RWPE1 (cell line): ENCODE measurements around the gene CLRN1.

Source experiments
- CTCF ChIA-PET: fragments of 350-600 bp; sonication (Branson Sonifier 250); formaldehyde crosslinking; extraction: SDS; loops from one replicate; lab custom pipeline; 2021; lab: Yijun Ruan, JAX
- POLR2A ChIA-PET: fragments of 400-600 bp; formaldehyde crosslinking; extraction: SDS; loops from one replicate; lab custom pipeline; 2020; ENCODE audit warnings: antibody characterized with exemption; ENCODE audit not compliant: low non-redundant PET; lab: Yijun Ruan, JAX
- DNase-seq: peaks from one replicate; pipeline ENCODE4 v3.0.0; 2012; ENCODE audit warnings: low spot score
- H3K27ac ChIP-seq: fragments of 450-650 bp; 2 replicates; pipeline ENCODE4 v1.5.1; 2017
- CTCF ChIP-seq: fragments of 450-650 bp; conservative IDR thresholded peaks from 2 replicates; pipeline ENCODE4 v1.5.1; 2017; ENCODE audit warnings: low read depth, mild to moderate bottlenecking

Gene CLRN1

GRCh38 chr3:150972366-150973071 lies at the start of gene CLRN1:
Gene CLRN1 (minus strand): TSS chr3:150972727. CDS start chr3:150972708, 19 bp downstream.
- H3K27ac ChIP-seq, result no peak within 1 kb of the TSS
- no peak for DNase-seq
- POLR2A ChIA-PET, result no interaction called here
- CTCF ChIA-PET, result no interaction called here
- TF ChIP-seq CTCF, result no peak

- no peak overlapping the region for H3K27ac ChIP-seq
- no peak for TF ChIP-seq CTCF
- ChIA-PET CTCF (interaction anchor here (0.9 kb wide), 1 partner anchor 69 kb away, joined by 3 read pairs; the partner anchor contains the start of gene MED12L), POLR2A (no interaction called here)
- DNase-seq, result no peak
Measured at GRCh38 chr3:151016478-151016795, 43.9 kb upstream of the CLRN1 start.

- ChIA-PET POLR2A (no interaction called here), CTCF (interaction anchor here (0.6 to 0.9 kb wide), 2 partner anchors 70 to 1049 kb away, joined by 3 read pairs; partner anchors contain the start of gene MED12L)
- H3K27ac ChIP-seq, result no peak overlapping the region
Measured at GRCh38 chr3:151015767-151016477, 43.4 kb upstream of the CLRN1 start.

GRCh38 chr3:151015181-151015580 lies 42.7 kb upstream of the CLRN1 start:
- no peak for TF ChIP-seq CTCF
- H3K27ac ChIP-seq, result no peak overlapping the region
- DNase-seq, result no peak
- CTCF ChIA-PET, result interaction anchor here (0.5 to 0.6 kb wide), 2 partner anchors 1049 to 1838 kb away, joined by 3 read pairs; no protein-coding TSS in a partner anchor
- POLR2A ChIA-PET, result no interaction called here

More at GRCh38 chr3:151015767-151016477, 43.4 kb upstream of the CLRN1 start:
- no peak for TF ChIP-seq CTCF
- no peak for DNase-seq

GRCh38 chr3:151014501-151015018 lies 42.0 kb upstream of the CLRN1 start:
- ChIA-PET POLR2A (no interaction called here), CTCF (no interaction called here)
- TF ChIP-seq CTCF, result no peak
- no peak overlapping the region for H3K27ac ChIP-seq
- no peak for DNase-seq

- CTCF ChIA-PET, result no interaction called here
- POLR2A ChIA-PET, result no interaction called here
- no peak overlapping the region for H3K27ac ChIP-seq
- no peak for DNase-seq
- TF ChIP-seq CTCF, result no peak
Measured at GRCh38 chr3:151012753-151013152, 40.2 kb upstream of the CLRN1 start.
